IMR-90 (cell line): ENCODE measurements around the gene PPDPF. TPM values are rescaled to one million over a fixed set of nuclear protein-coding genes. Genes with fewer than 3 reads are reported as not detected.

Experiments used
- ATAC-seq: fragments of 200-7000 bp; cut with Tn5 transposase; 2 replicates; pipeline ENCODE4 v1.9.1; 2020; ENCODE audit warnings: low read depth, mild to moderate bottlenecking, moderate library complexity
- BruUV-seq: library from RNA; stranded (reverse); fragments of 400-500 nt; replicated peaks from 2 replicates; lab custom pipeline; 2021; lab: Mats Ljungman, UMichigan
- CTCF ChIA-PET: fragments of 300-600 bp; formaldehyde crosslinking; extraction: SDS; loops from one replicate; lab custom pipeline; 2021; ENCODE audit warnings: antibody characterized with exemption; lab: Yijun Ruan, JAX
- POLR2A ChIA-PET: fragments of 300-600 bp; sonication (Branson Sonifier 250); formaldehyde crosslinking; loops from one replicate; lab custom pipeline; 2022; ENCODE audit warnings: antibody characterized with exemption; ENCODE audit not compliant: unreplicated experiment; lab: Charles Lee
- DNase-seq: peaks from one replicate; pipeline ENCODE4 v3.0.0; 2013
- H2AFZ ChIP-seq: replicated peaks from 2 replicates; pipeline ENCODE3; 2013; ENCODE audit warnings: low read length, mild to moderate bottlenecking; ENCODE audit not compliant: poor library complexity
- H2AK5ac ChIP-seq: 2 replicates; pipeline ENCODE4 v1.6.1; 2013; ENCODE audit warnings: low read depth, low read length, inconsistent platforms
- H2AK9ac ChIP-seq: replicated peaks from 2 replicates; pipeline ENCODE3; 2013; ENCODE audit warnings: mild to moderate bottlenecking, low read depth, low read length, moderate library complexity; ENCODE audit not compliant: poor library complexity
- H2BK120ac ChIP-seq: 2 replicates; pipeline ENCODE4 v1.6.1; 2013; ENCODE audit warnings: low read depth, low read length, inconsistent platforms
- H2BK15ac ChIP-seq: 3 replicates; pipeline ENCODE4 v1.6.1; 2013; ENCODE audit warnings: low read depth, low read length, inconsistent platforms
- H2BK20ac ChIP-seq: 2 replicates; pipeline ENCODE4 v1.6.1; 2013; ENCODE audit warnings: low read depth, mild to moderate bottlenecking, inconsistent platforms, low read length, moderate library complexity
- H2BK5ac ChIP-seq: 2 replicates; pipeline ENCODE4 v1.6.1; 2013; ENCODE audit warnings: mild to moderate bottlenecking, low read depth, low read length, inconsistent platforms; ENCODE audit not compliant: poor library complexity, severe bottlenecking
- H3K14ac ChIP-seq: replicated peaks from 2 replicates; pipeline ENCODE4 v1.6.1; 2013; ENCODE audit warnings: low read depth, low read length, inconsistent platforms
- H3K18ac ChIP-seq: 2 replicates; pipeline ENCODE4 v1.6.1; 2013; ENCODE audit warnings: low read depth, low read length, control low read depth
- H3K23ac ChIP-seq: 2 replicates; pipeline ENCODE4 v1.6.1; 2013; ENCODE audit warnings: low read depth, low read length, inconsistent platforms
- H3K27ac ChIP-seq: 2 replicates; pipeline ENCODE4 v1.5.1; 2013; ENCODE audit warnings: mild to moderate bottlenecking, control low read depth, low read length; ENCODE audit not compliant: insufficient read depth
- H3K27me3 ChIP-seq: 2 replicates; pipeline ENCODE4 v1.6.1; 2013; ENCODE audit warnings: low read length; ENCODE audit not compliant: control insufficient read depth, insufficient read depth
- H3K36me3 ChIP-seq: 2 replicates; pipeline ENCODE4 v1.6.1; 2013; ENCODE audit warnings: low read length, mixed read lengths; ENCODE audit not compliant: control insufficient read depth, insufficient read depth
- H3K4ac ChIP-seq: 2 replicates; pipeline ENCODE4 v1.6.1; 2013; ENCODE audit warnings: low read depth, low read length, inconsistent platforms
- H3K4me1 ChIP-seq: 2 replicates; pipeline ENCODE4 v1.6.1; 2013; ENCODE audit warnings: low read length, mixed read lengths; ENCODE audit not compliant: control insufficient read depth, insufficient read depth
- H3K4me2 ChIP-seq: 2 replicates; pipeline ENCODE4 v1.6.1; 2013; ENCODE audit warnings: low read depth, mild to moderate bottlenecking, control low read depth, low read length, moderate library complexity
- H3K4me3 ChIP-seq: 2 replicates; pipeline ENCODE4 v1.5.1; 2013; ENCODE audit warnings: low read depth, mild to moderate bottlenecking, control low read depth, low read length, moderate library complexity; ENCODE audit not compliant: insufficient read depth
- H3K56ac ChIP-seq: 2 replicates; pipeline ENCODE4 v1.6.1; 2013; ENCODE audit warnings: low read length, inconsistent platforms; ENCODE audit not compliant: insufficient read depth; ENCODE audit errors: extremely low read depth
- H3K79me1 ChIP-seq, 2 experiments: 2 replicates each; pipeline ENCODE4 v1.6.1; 2013; ENCODE audit warnings: low read length in 2 of 2, inconsistent platforms in 1 of 2, low read depth in 1 of 2
- H3K9ac ChIP-seq: 2 replicates; pipeline ENCODE4 v1.6.1; 2013; ENCODE audit warnings: low read depth, low read length, control low read depth
- H3K9me1 ChIP-seq: 2 replicates; pipeline ENCODE4 v1.6.1; 2013; ENCODE audit warnings: low read length, inconsistent platforms; ENCODE audit not compliant: insufficient read depth
- H3K9me3 ChIP-seq: 2 replicates; pipeline ENCODE4 v1.6.1; 2013; ENCODE audit warnings: low read length; ENCODE audit not compliant: control insufficient read depth, insufficient read depth
- H4K20me1 ChIP-seq: 2 replicates; pipeline ENCODE4 v1.6.1; 2013; ENCODE audit warnings: low read length, inconsistent platforms; ENCODE audit not compliant: insufficient read depth
- H4K5ac ChIP-seq: 2 replicates; pipeline ENCODE4 v1.6.1; 2013; ENCODE audit warnings: mild to moderate bottlenecking, low read depth, low read length, control low read depth
- H4K8ac ChIP-seq, 2 experiments: 2 replicates each; pipeline ENCODE4 v1.6.1; 2013; ENCODE audit warnings: low read depth in 2 of 2, low read length in 2 of 2, control low read depth in 1 of 2, inconsistent platforms in 1 of 2
- H4K91ac ChIP-seq: 2 replicates; pipeline ENCODE4 v1.6.1; 2013; ENCODE audit warnings: low read depth, low read length, inconsistent platforms; ENCODE audit not compliant: insufficient read depth
- BHLHE40 ChIP-seq: fragments of 150-350 bp; IDR thresholded peaks from 2 replicates; pipeline ENCODE4 v1.6.1; 2016; ENCODE audit warnings: mild to moderate bottlenecking, low read depth, low read length
- CEBPB ChIP-seq: IDR thresholded peaks from 2 replicates; pipeline ENCODE4 v1.6.1; 2012; ENCODE audit warnings: low read depth, low read length, improper control_type of control experiment
- CHD1 ChIP-seq: IDR thresholded peaks from 2 replicates; pipeline ENCODE4 v1.6.1; 2012; ENCODE audit warnings: low read depth, low read length, improper control_type of control experiment
- FOS ChIP-seq: fragments of 150-350 bp; IDR thresholded peaks from 2 replicates; pipeline ENCODE4 v1.6.1; 2016; ENCODE audit warnings: low read depth, low read length
- MAFK ChIP-seq: IDR thresholded peaks from 2 replicates; pipeline ENCODE4 v1.6.1; 2012; ENCODE audit warnings: low read depth, low read length, improper control_type of control experiment
- MAZ ChIP-seq: IDR thresholded peaks from 2 replicates; pipeline ENCODE4 v1.6.1; 2012; ENCODE audit warnings: low read depth, mild to moderate bottlenecking, low read length, improper control_type of control experiment, moderate library complexity, borderline replicate concordance
- MXI1 ChIP-seq: IDR thresholded peaks from 2 replicates; pipeline ENCODE4 v1.6.1; 2012; ENCODE audit warnings: low read depth, mild to moderate bottlenecking, low read length, moderate library complexity, borderline replicate concordance
- NFE2L2 ChIP-seq: fragments of 150-350 bp; IDR thresholded peaks from 2 replicates; pipeline ENCODE4 v1.6.1; 2016; ENCODE audit warnings: low read depth, mild to moderate bottlenecking, low read length
- RAD21 ChIP-seq: IDR thresholded peaks from 2 replicates; pipeline ENCODE4 v1.6.1; 2012; ENCODE audit warnings: low read length, improper control_type of control experiment
- RCOR1 ChIP-seq: IDR thresholded peaks from 2 replicates; pipeline ENCODE4 v1.6.1; 2012; ENCODE audit warnings: mild to moderate bottlenecking, low read length, improper control_type of control experiment; ENCODE audit not compliant: insufficient replicate concordance
- RFX5 ChIP-seq: IDR thresholded peaks from 2 replicates; pipeline ENCODE4 v1.8.0; 2012; ENCODE audit warnings: low read depth, mild to moderate bottlenecking, low read length, moderate library complexity
- WGBS, 2 experiments: methylation state at CpG; one replicate each; pipeline versions ENCODE4 v1.1.5 to v1.1.7; 2013; ENCODE audit warnings: missing lambda C conversion rate in 2 of 2; ENCODE audit not compliant: insufficient read length in 1 of 2; ENCODE audit errors: extremely low coverage in 2 of 2; 5-methylcytosine and 5-hydroxymethylcytosine counted together
- dilution Hi-C: fragments of 300-500 bp; cut with HindIII; formaldehyde crosslinking; loops from one replicate; pipeline ENCODE4 v1.14.3; 2018; ENCODE audit warnings: low sequenced_read_pairs; ENCODE audit not compliant: unreplicated experiment
- in situ Hi-C: fragments of 300-500 bp; cut with MboI; formaldehyde crosslinking; loops from 3 replicates; pipeline ENCODE4 v1.14.3; 2019; ENCODE audit warnings: low sequenced_read_pairs, inconsistent platforms, mixed read lengths
- intact Hi-C: fragments of 100-400 bp; cut with micrococcal nuclease; formaldehyde crosslinking; loops from 2 replicates; pipeline ENCODE4 v1.10.0; 2022
- polyA plus RNA-seq, 3 experiments: library from polyadenylated mRNA; depleted of rRNA; stranded (reverse); fragments of >200 nt; gene quantifications; 2 replicates each; pipeline ENCODE4 v1.2.3, GENCODE V29; 2012; ENCODE audit warnings: low replicate concordance in 1 of 3
- total RNA-seq: library from RNA; depleted of rRNA; stranded (reverse); fragments of >200 nt; gene quantifications from 2 replicates; pipeline ENCODE4 v1.2.3, GENCODE V29; 2012
- TF ChIP-seq, protein P1 (sequence below): fragments of 150-350 bp; IDR thresholded peaks from 2 replicates; pipeline ENCODE4 v1.6.1; 2017; ENCODE audit warnings: mild to moderate bottlenecking, antibody characterized with exemption, low read length, low read depth
- TF ChIP-seq, protein P2 (sequence below): fragments of 150-350 bp; IDR thresholded peaks from 2 replicates; pipeline ENCODE4 v1.6.1; 2016; ENCODE audit warnings: low read depth, mild to moderate bottlenecking, low read length, moderate library complexity, borderline replicate concordance
- TF ChIP-seq, protein P3 (sequence below): conservative IDR thresholded peaks from 2 replicates; pipeline ENCODE4 v1.5.1; 2012; ENCODE audit warnings: mild to moderate bottlenecking, low read depth, low read length, improper control_type of control experiment

Gene PPDPF
- total and polyA plus RNA-seq, 2 of the 4 experiments (the other 2 are of a cell fraction) = 12.9 to 171 TPM

DNA sequence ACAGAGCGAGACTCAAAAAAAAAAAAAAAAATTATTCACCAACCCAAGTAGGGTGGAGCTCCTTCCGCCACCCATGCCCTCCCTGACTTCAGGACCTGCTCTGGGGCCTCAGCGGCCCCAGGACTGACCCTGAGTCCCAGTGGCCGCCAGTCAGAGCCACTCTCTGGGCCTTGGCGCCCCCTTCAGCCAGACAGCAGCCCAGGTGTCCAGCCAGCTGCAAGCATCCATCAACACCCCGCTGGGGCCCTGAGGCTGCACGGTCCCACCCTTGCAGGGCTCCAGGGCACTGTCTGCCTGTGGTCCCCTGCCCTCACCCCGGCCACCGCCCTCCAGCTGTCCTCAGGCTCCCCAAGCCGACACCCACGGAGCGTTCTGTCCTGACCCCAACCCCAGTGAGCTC lies 36.7 kb upstream of the PPDPF start:
- Histone ChIP-seq H3K4me1 (no peaks in the 10 kb centered on the region), H2BK5ac (no peak overlapping the region), H3K56ac (no peak overlapping the region), H3K9ac (no peak overlapping the region), H3K18ac (no peak overlapping the region), H3K79me1 (no peaks in the 10 kb centered on the region), H3K4me2 (no peak overlapping the region), H2BK120ac (no peak overlapping the region), H3K23ac (no peak overlapping the region), H4K20me1 (no peaks in the 10 kb centered on the region; the same call in 1 of the 2 replicates), H3K9me1 (no peaks in the 10 kb centered on the region), H2BK20ac (no peak overlapping the region), H4K5ac (no peak overlapping the region), H3K27ac (no peak overlapping the region), H3K4ac (no peak overlapping the region), H3K9me3 (no peaks in the 10 kb centered on the region), H3K36me3 (no peaks in the 10 kb centered on the region), H2AK9ac (no peak overlapping the region), H2AK5ac (no peak overlapping the region), H2AFZ (no peak overlapping the region), H4K91ac (no peak overlapping the region), H4K8ac (no peak overlapping the region), H3K14ac (no peak overlapping the region), H2BK15ac (no peak overlapping the region), H3K4me3 (no peak overlapping the region), H3K27me3 (peaks cover 48% of the 10 kb centered on the region)
- no peak for DNase-seq
- in situ Hi-C loops = no loop called here
- no TSS peak for BruUV-seq
- intact Hi-C loops = no loop called here
- ChIA-PET CTCF (no interaction called here), POLR2A (no interaction called here)
- no peak for ATAC-seq
- dilution Hi-C loops = no loop called here
- TF ChIP-seq RCOR1 (no peak), BHLHE40 (no peak), RFX5 (no peak), FOS (no peak), MAZ (no peak), MXI1 (no peak), MAFK (no peak), CEBPB (no peak), RAD21 (no peak), CHD1 (no peak), NFE2L2 (no peak)
- TF ChIP-seq, protein P1, sequence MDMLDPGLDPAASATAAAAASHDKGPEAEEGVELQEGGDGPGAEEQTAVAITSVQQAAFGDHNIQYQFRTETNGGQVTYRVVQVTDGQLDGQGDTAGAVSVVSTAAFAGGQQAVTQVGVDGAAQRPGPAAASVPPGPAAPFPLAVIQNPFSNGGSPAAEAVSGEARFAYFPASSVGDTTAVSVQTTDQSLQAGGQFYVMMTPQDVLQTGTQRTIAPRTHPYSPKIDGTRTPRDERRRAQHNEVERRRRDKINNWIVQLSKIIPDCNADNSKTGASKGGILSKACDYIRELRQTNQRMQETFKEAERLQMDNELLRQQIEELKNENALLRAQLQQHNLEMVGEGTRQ = no peak
- TF ChIP-seq, protein P2, sequence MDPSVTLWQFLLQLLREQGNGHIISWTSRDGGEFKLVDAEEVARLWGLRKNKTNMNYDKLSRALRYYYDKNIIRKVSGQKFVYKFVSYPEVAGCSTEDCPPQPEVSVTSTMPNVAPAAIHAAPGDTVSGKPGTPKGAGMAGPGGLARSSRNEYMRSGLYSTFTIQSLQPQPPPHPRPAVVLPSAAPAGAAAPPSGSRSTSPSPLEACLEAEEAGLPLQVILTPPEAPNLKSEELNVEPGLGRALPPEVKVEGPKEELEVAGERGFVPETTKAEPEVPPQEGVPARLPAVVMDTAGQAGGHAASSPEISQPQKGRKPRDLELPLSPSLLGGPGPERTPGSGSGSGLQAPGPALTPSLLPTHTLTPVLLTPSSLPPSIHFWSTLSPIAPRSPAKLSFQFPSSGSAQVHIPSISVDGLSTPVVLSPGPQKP = no peak
- TF ChIP-seq, protein P3, sequence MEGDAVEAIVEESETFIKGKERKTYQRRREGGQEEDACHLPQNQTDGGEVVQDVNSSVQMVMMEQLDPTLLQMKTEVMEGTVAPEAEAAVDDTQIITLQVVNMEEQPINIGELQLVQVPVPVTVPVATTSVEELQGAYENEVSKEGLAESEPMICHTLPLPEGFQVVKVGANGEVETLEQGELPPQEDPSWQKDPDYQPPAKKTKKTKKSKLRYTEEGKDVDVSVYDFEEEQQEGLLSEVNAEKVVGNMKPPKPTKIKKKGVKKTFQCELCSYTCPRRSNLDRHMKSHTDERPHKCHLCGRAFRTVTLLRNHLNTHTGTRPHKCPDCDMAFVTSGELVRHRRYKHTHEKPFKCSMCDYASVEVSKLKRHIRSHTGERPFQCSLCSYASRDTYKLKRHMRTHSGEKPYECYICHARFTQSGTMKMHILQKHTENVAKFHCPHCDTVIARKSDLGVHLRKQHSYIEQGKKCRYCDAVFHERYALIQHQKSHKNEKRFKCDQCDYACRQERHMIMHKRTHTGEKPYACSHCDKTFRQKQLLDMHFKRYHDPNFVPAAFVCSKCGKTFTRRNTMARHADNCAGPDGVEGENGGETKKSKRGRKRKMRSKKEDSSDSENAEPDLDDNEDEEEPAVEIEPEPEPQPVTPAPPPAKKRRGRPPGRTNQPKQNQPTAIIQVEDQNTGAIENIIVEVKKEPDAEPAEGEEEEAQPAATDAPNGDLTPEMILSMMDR = no peak
- WGBS, 2 experiments = 50% methylated on average over 2 of the region's 12 CpGs; no CpG with 5 or more reads in 1 of the 2 experiments
